Measurements from ENCODE around the gene ATP4B. TPM values are rescaled to one million over a fixed set of nuclear protein-coding genes. Genes with fewer than 3 reads are reported as not detected.

The ATP4B gene
- polyA plus RNA-seq, 1 of the 3 experiments (the other 2 are of a cell fraction) = not detected

- Histone ChIP-seq H3K79me2 (ENCODE audit: insufficient read depth) (no peaks in the 10 kb centered on the region), H3K9me3 (peaks cover 8% of the 10 kb centered on the region; the same call in 1 of the 2 replicates), H3K4me2 (no peak overlapping the region), H3K9me2 (no peaks in the 10 kb centered on the region), H3K27ac (ENCODE audit: low read depth in 2 of 2, low read length in 1 of 2) (no peak overlapping the region), H3K36me3 (replicated peaks in 1 of 2; ENCODE audit: control insufficient read depth in 1 of 2, insufficient read depth in 2 of 2, low read length in 1 of 2) (no peaks in the 10 kb centered on the region), H3F3A (replicated peaks; ENCODE audit: insufficient read depth) (peaks cover 11% of the 10 kb centered on the region), H3K9ac (no peak overlapping the region), H2AFZ (ENCODE audit: low read depth) (no peak overlapping the region), H4K20me1 (ENCODE audit: insufficient read depth) (no peaks in the 10 kb centered on the region), H3K4me1 (ENCODE audit: control insufficient read depth in 1 of 2, insufficient read depth in 2 of 2, low read depth in 1 of 2, low read length in 1 of 2) (no peaks in the 10 kb centered on the region; a peak in 1 of 4 replicates), H3K27me3 (ENCODE audit: insufficient read depth) (no peaks in the 10 kb centered on the region), H3K4me3 (ENCODE audit: low read depth in 2 of 2, low read length in 1 of 2) (no peak overlapping the region)
- ChIA-PET CTCF (interaction anchor here (1.0 to 3.2 kb wide), 4 partner anchors 11 to 723 kb away, joined by 3 to 19 read pairs (median 3); no protein-coding TSS in a partner anchor), POLR2A (no interaction called here)
- 80% methylated on average over 1 of the region's 2 CpGs for WGBS (ENCODE audit: low lambda C conversion rate)
- DNase-seq = no peak
- no peak for TF ChIP-seq RFX5 (IDR thresholded peaks at IDR 0.05; ENCODE audit: low read length)
- TF ChIP-seq NFIC (IDR thresholded peaks at IDR 0.05; ENCODE audit: borderline replicate concordance) = no peak
- no peak for TF ChIP-seq FOXM1 (IDR thresholded peaks at IDR 0.05; ENCODE audit: low read depth)
- no peak for TF ChIP-seq PBX3 (IDR thresholded peaks at IDR 0.05)
- no peak for TF ChIP-seq USF2 (IDR thresholded peaks at IDR 0.05; ENCODE audit: borderline replicate concordance, low read depth, low read length)
- TF ChIP-seq TCF12 (IDR thresholded peaks at IDR 0.05) = no peak
- no peak for TF ChIP-seq GABPA (IDR thresholded peaks at IDR 0.05; ENCODE audit: low read depth)
- TF ChIP-seq REST (IDR thresholded peaks at IDR 0.05; ENCODE audit: low read depth, low read length) = no peak
- TF ChIP-seq MAX (IDR thresholded peaks at IDR 0.05; ENCODE audit: low read depth) = no peak
Measured at GRCh38 chr13:113666329-113666670, 8.3 kb upstream of the ATP4B start.

GRCh38 chr13:113665597-113666328, 7.8 kb upstream of the ATP4B start:
- Histone ChIP-seq H3K4me1 (ENCODE audit: control insufficient read depth in 1 of 2, insufficient read depth in 2 of 2, low read depth in 1 of 2, low read length in 1 of 2) (no peaks in the 10 kb centered on the region; a peak in 1 of 4 replicates), H3K79me2 (ENCODE audit: insufficient read depth) (no peaks in the 10 kb centered on the region), H3F3A (replicated peaks; ENCODE audit: insufficient read depth) (peaks cover 11% of the 10 kb centered on the region), H3K27ac (ENCODE audit: low read depth in 2 of 2, low read length in 1 of 2) (no peak overlapping the region), H3K27me3 (ENCODE audit: insufficient read depth) (no peaks in the 10 kb centered on the region), H3K9me2 (no peaks in the 10 kb centered on the region), H4K20me1 (ENCODE audit: insufficient read depth) (no peaks in the 10 kb centered on the region), H3K9me3 (peaks cover 13% of the 10 kb centered on the region; the same call in 1 of the 2 replicates), H2AFZ (ENCODE audit: low read depth) (no peak overlapping the region), H3K4me3 (ENCODE audit: low read depth in 2 of 2, low read length in 1 of 2) (no peak overlapping the region), H3K4me2 (no peak overlapping the region), H3K9ac (no peak overlapping the region), H3K36me3 (replicated peaks in 1 of 2; ENCODE audit: control insufficient read depth in 1 of 2, insufficient read depth in 2 of 2, low read length in 1 of 2) (no peaks in the 10 kb centered on the region)
- POLR2A ChIA-PET = no interaction called here
- TF ChIP-seq IRF3 (IDR thresholded peaks at IDR 0.05; ENCODE audit: low read depth, low read length) = no peak
- no peak for TF ChIP-seq REST (IDR thresholded peaks at IDR 0.05; ENCODE audit: low read depth, low read length)
- no peak for TF ChIP-seq GABPA (IDR thresholded peaks at IDR 0.05; ENCODE audit: low read depth)
- TF ChIP-seq MAX (IDR thresholded peaks at IDR 0.05; ENCODE audit: low read depth) = no peak
- DNase-seq = no peak
- CTCF ChIA-PET = interaction anchor here (1.0 to 3.2 kb wide), 4 partner anchors 11 to 723 kb away, joined by 3 to 19 read pairs (median 3); no protein-coding TSS in a partner anchor
- 0% methylated on average over 2 of the region's 3 CpGs for WGBS (ENCODE audit: low lambda C conversion rate)
